Measurements from ENCODE around the gene MAD2L1BP. TPM values are rescaled to one million over a fixed set of nuclear protein-coding genes. Genes with fewer than 3 reads are reported as not detected.
A peak's percentile ranks its signal among the peaks of the same experiment; 100 is the strongest.

The MAD2L1BP gene
- polyA plus RNA-seq, 1 of the 3 experiments (the other 2 are of a cell fraction), result 30.9 TPM

DNA sequence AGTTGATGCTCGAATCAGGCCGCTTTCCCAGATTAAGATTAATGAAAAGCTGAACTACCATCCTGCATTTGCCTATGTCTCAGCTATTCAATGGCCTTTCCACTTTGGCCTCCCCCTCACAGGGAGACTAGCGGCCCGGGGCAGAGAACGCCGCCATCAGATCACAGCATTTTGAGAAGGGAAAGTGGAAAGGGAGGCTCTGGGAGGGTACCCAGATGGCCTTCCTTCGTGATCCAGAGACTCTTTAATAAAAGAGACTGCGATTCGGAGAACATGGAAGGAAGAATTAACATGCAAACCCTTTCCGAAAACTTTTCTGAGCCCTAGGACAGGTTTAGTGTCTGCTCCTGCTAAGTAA lies 51.4 kb downstream of the MAD2L1BP start:
- no peak for DNase-seq
- Histone ChIP-seq H3F3A (replicated peaks; ENCODE audit: insufficient read depth) (no peaks in the 10 kb centered on the region), H3K9ac (peak overlapping the region; percentile 87), H3K9me3 (no peaks in the 10 kb centered on the region), H4K20me1 (ENCODE audit: insufficient read depth) (peaks cover 23% of the 10 kb centered on the region), H3K27me3 (ENCODE audit: insufficient read depth) (no peaks in the 10 kb centered on the region), H3K4me1 (ENCODE audit: control insufficient read depth in 1 of 2, insufficient read depth in 2 of 2, low read depth in 1 of 2, low read length in 1 of 2) (peaks cover 0 to 17% of the 10 kb centered on the region in 2 experiments; a peak in 2 of 4 replicates), H3K9me2 (no peaks in the 10 kb centered on the region), H3K27ac (ENCODE audit: low read depth in 2 of 2, low read length in 1 of 2) (peak overlapping the region in 1 of 2 experiments; percentile 67; a peak in 3 of 4 replicates), H3K79me2 (ENCODE audit: insufficient read depth) (peaks cover 54% of the 10 kb centered on the region), H3K36me3 (replicated peaks in 1 of 2; ENCODE audit: control insufficient read depth in 1 of 2, insufficient read depth in 2 of 2, low read length in 1 of 2) (peaks cover 0 to 7% of the 10 kb centered on the region in 2 experiments), H3K4me3 (ENCODE audit: low read depth in 2 of 2, low read length in 1 of 2) (peak overlapping the region; percentile 82 to 98), H2AFZ (ENCODE audit: low read depth) (peak overlapping the region; percentile 98), H3K4me2 (peak overlapping the region; percentile 84)
- ChIA-PET POLR2A (no interaction called here), CTCF (interaction anchor here (1.1 to 3.1 kb wide), 3 partner anchors 20 to 392 kb away, joined by 3 to 25 read pairs (median 9); no protein-coding TSS in a partner anchor)
- 2% methylated on average over 10 of the region's 10 CpGs for WGBS (ENCODE audit: low lambda C conversion rate)
- TF ChIP-seq, protein P1, sequence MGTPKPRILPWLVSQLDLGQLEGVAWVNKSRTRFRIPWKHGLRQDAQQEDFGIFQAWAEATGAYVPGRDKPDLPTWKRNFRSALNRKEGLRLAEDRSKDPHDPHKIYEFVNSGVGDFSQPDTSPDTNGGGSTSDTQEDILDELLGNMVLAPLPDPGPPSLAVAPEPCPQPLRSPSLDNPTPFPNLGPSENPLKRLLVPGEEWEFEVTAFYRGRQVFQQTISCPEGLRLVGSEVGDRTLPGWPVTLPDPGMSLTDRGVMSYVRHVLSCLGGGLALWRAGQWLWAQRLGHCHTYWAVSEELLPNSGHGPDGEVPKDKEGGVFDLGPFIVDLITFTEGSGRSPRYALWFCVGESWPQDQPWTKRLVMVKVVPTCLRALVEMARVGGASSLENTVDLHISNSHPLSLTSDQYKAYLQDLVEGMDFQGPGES (IDR thresholded peaks at IDR 0.05; ENCODE audit: low read depth, low read length), result no peak
- TF ChIP-seq NFIC (IDR thresholded peaks at IDR 0.05; ENCODE audit: borderline replicate concordance) (no peak), TAF1 (IDR thresholded peaks at IDR 0.05; ENCODE audit: borderline replicate concordance, low read depth, low read length) (no peak), POLR2AphosphoS5 (IDR thresholded peaks at IDR 0.05; ENCODE audit: low read depth, low read length) (no peak), MEF2A (IDR thresholded peaks at IDR 0.05; ENCODE audit: borderline replicate concordance, low read depth) (no peak), GATA2 (CRISPR knock-in tag; IDR thresholded peaks at IDR 0.05) (no peak), TCF12 (IDR thresholded peaks at IDR 0.05) (no peak)
- TF ChIP-seq, protein P2, sequence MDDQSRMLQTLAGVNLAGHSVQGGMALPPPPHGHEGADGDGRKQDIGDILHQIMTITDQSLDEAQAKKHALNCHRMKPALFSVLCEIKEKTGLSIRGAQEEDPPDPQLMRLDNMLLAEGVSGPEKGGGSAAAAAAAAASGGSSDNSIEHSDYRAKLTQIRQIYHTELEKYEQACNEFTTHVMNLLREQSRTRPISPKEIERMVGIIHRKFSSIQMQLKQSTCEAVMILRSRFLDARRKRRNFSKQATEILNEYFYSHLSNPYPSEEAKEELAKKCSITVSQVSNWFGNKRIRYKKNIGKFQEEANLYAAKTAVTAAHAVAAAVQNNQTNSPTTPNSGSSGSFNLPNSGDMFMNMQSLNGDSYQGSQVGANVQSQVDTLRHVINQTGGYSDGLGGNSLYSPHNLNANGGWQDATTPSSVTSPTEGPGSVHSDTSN (IDR thresholded peaks at IDR 0.05), result no peak

DNA sequence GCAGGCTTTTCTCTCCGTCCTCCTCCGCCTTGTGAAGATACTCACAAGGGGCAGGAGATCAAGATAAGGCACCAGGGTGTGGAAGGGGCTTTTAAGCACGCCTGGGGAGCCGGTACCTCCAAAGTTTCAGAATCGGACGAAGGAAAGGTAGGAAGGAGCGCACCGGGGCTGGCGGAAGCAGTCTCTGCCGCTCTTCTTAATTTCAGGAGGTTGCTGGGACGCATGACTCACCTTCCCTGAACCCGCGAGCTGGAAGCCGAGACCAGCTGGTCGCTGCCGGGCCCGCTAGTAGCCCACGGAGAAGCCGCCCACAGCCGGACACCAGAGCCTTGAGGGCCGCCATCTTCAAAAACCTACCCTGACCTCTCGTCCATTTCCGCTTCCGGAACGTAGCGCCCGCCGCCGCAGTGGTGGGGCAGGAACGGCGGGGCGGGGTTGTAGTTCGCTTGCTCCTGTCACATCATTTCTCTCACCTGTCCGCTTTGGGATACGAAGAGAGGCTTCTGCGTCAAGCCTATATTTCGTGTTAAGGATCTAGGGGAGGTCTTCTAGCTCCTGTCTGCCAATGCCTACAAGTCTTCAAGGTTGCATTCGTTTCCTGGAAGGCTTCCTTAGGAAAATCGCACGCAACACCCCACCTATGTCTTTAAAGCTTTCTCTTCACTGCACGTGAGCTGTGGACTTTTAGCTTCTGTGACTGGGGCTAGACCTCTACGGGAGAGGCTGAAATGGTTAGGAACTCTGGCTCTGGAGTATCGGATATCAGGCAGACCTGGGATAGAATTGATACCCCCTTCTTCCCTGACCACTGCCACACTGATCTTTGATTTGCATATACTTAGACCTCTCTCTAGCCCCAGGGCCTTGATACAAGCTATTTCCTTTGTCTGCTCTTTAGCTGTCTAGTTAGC lies 52.1 kb downstream of the MAD2L1BP start, which contains the start of gene MRPS18A:
Gene MRPS18A, minus strand, starts transcription at position 355 of the 911 bp plus-strand sequence. Its CDS starts 12 bp downstream, at position 343.
- H3K79me2 ChIP-seq (ENCODE audit: insufficient read depth), result peaks cover 48% of the 10 kb centered on the region
- H3K9ac ChIP-seq, result peak within 1 kb of the TSS; percentile 87
- peak within 1 kb of the TSS; percentile 98 for H2AFZ ChIP-seq (ENCODE audit: low read depth)
- no peaks in the 10 kb centered on the region for H3K27me3 ChIP-seq (ENCODE audit: insufficient read depth)
- no peaks in the 10 kb centered on the region for H3K9me3 ChIP-seq
- H4K20me1 ChIP-seq (ENCODE audit: insufficient read depth), result peaks cover 17% of the 10 kb centered on the region
- CTCF ChIA-PET, result interaction anchor here (0.8 to 3.1 kb wide), 6 partner anchors 21 to 391 kb away, joined by 3 to 25 read pairs (median 7); partner anchors contain the start of gene VEGFA
- DNase-seq, result peak; percentile 90
- H3F3A ChIP-seq (replicated peaks; ENCODE audit: insufficient read depth), result no peaks in the 10 kb centered on the region
- peaks cover 0 to 17% of the 10 kb centered on the region in 2 experiments; a peak in 2 of 4 replicates for H3K4me1 ChIP-seq (ENCODE audit: control insufficient read depth in 1 of 2, insufficient read depth in 2 of 2, low read depth in 1 of 2, low read length in 1 of 2)
- H3K4me3 ChIP-seq (ENCODE audit: low read depth in 2 of 2, low read length in 1 of 2), result peak within 1 kb of the TSS; percentile 82 to 98
- H3K4me2 ChIP-seq, result peak within 1 kb of the TSS; percentile 84
- 14% methylated on average over 40 of the region's 43 CpGs for WGBS (ENCODE audit: low lambda C conversion rate)
- POLR2A ChIA-PET, result no interaction called here
- peaks cover 0 to 4% of the 10 kb centered on the region in 2 experiments for H3K36me3 ChIP-seq (replicated peaks in 1 of 2; ENCODE audit: control insufficient read depth in 1 of 2, insufficient read depth in 2 of 2, low read length in 1 of 2)
- no peaks in the 10 kb centered on the region for H3K9me2 ChIP-seq
- H3K27ac ChIP-seq (ENCODE audit: low read depth in 2 of 2, low read length in 1 of 2), result peak within 1 kb of the TSS; percentile 44 to 67; a peak in 3 of 4 replicates
- no peak for TF ChIP-seq NFIC (IDR thresholded peaks at IDR 0.05; ENCODE audit: borderline replicate concordance)
- TF ChIP-seq MXI1 (IDR thresholded peaks at IDR 0.05; ENCODE audit: low read depth, low read length), result peak; percentile 72
- TF ChIP-seq GABPA (IDR thresholded peaks at IDR 0.05; ENCODE audit: low read depth), result peak; percentile 96
- no peak for TF ChIP-seq RXRA (IDR thresholded peaks at IDR 0.05; ENCODE audit: borderline replicate concordance, low read depth)
- TF ChIP-seq JUND (IDR thresholded peaks at IDR 0.05), result no peak
- TF ChIP-seq RCOR1 (IDR thresholded peaks at IDR 0.05; ENCODE audit: low read length), result no peak
- TF ChIP-seq EP300 (IDR thresholded peaks at IDR 0.05; ENCODE audit: borderline replicate concordance in 1 of 2, low read depth in 1 of 2, low read length in 1 of 2), result peak in 1 of 2 experiments; percentile 20; a peak in 1 of 4 replicates
- peak; percentile 82; the same call in 1 of the 2 replicates for TF ChIP-seq TAF1 (IDR thresholded peaks at IDR 0.05; ENCODE audit: borderline replicate concordance, low read depth, low read length)
- TF ChIP-seq ELF1 (IDR thresholded peaks at IDR 0.05), result peak; percentile 71
- TF ChIP-seq GATA2 (CRISPR knock-in tag; IDR thresholded peaks at IDR 0.05), result no peak
- peak; percentile 19; the same call in 1 of the 2 replicates for TF ChIP-seq TCF12 (IDR thresholded peaks at IDR 0.05)
- TF ChIP-seq, protein P3, sequence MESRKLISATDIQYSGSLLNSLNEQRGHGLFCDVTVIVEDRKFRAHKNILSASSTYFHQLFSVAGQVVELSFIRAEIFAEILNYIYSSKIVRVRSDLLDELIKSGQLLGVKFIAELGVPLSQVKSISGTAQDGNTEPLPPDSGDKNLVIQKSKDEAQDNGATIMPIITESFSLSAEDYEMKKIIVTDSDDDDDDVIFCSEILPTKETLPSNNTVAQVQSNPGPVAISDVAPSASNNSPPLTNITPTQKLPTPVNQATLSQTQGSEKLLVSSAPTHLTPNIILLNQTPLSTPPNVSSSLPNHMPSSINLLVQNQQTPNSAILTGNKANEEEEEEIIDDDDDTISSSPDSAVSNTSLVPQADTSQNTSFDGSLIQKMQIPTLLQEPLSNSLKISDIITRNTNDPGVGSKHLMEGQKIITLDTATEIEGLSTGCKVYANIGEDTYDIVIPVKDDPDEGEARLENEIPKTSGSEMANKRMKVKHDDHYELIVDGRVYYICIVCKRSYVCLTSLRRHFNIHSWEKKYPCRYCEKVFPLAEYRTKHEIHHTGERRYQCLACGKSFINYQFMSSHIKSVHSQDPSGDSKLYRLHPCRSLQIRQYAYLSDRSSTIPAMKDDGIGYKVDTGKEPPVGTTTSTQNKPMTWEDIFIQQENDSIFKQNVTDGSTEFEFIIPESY (IDR thresholded peaks at IDR 0.05; ENCODE audit: borderline replicate concordance, low read depth), result no peak
- TF ChIP-seq FOXJ3 (CRISPR knock-in tag; IDR thresholded peaks at IDR 0.05), result no peak
- peak; percentile 87 for TF ChIP-seq POLR2AphosphoS5 (IDR thresholded peaks at IDR 0.05; ENCODE audit: low read depth, low read length)
- TF ChIP-seq, protein P2 (IDR thresholded peaks at IDR 0.05), result peak; percentile 41; the same call in 1 of the 2 replicates
- 0 out of 2 replicates have a peak, but pooled peaks have one; percentile 6 for TF ChIP-seq SMC3 (IDR thresholded peaks at IDR 0.05; ENCODE audit: low read depth, low read length)
- 0 out of 2 replicates have a peak, but pooled peaks have one; percentile 18 for TF ChIP-seq FOSL2 (IDR thresholded peaks at IDR 0.05; ENCODE audit: borderline replicate concordance, low read depth)
- TF ChIP-seq YY1 (IDR thresholded peaks at IDR 0.05; ENCODE audit: low read depth), result peak; percentile 95

All from SK-N-SH (cell line).